ENCODE data around the gene PNMA3.
A peak's percentile ranks its signal among the peaks of the same experiment; 100 is the strongest.
"Not testable (repeated sequence)": the region's sequence is repeated elsewhere in the genome, so short reads cannot be mapped to it uniquely, and the experiment has no call there.

Gene PNMA3

GRCh38 chrX:153055871-153056749 is at the start of gene PNMA3:
Gene PNMA3 (plus strand): TSS chrX:153056470. CDS start chrX:153057056, 586 bp downstream.
- no peak for DNase-seq (ENCODE audit: low read depth in 1 of 2, low spot score in 1 of 2)

DNA sequence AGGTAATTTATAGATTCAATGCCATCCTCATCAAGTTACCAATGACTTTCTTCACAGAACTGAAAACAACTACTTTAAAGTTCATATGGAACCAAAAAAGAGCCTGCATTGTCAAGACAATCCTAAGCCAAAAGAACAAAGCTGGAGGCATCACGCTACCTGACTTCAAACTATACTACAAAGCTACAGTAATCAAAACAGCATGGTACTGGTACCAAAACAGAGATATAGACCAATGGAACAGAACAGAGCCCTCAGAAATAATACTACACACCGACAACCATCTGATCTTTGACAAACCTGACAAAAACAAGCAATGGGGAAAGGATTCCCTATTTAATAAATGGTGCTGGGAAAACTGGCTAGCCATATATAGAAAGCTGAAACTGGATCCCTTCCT is 39.1 kb upstream of the PNMA3 start:
- DNase-seq (ENCODE audit: low read depth in 1 of 2, low spot score in 1 of 2): not testable (repeated sequence)

DNA sequence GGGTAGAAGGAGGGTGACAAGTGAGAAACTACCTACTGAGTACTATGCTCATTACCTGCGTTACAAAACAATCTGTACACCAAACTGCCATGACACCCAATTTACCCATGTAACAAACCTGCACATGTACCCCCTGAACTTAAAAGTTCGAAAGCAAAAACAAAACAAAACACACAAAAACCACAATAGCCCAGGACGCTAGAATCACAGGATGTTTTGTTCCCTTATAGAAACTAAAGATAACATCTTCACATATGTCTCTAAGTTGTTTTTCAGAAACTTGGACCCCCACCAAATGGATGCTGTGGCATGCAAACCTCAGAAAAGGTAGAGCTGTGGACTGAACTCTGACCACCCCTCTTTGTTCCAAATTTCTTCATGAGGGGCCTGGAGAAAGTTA is 37.1 kb upstream of the PNMA3 start:
- DNase-seq (ENCODE audit: low read depth in 1 of 2, low spot score in 1 of 2): no peak

GRCh38 chrX:153026501-153026900 is 29.8 kb upstream of the PNMA3 start:
- DNase-seq (ENCODE audit: low read depth in 1 of 2, low spot score in 1 of 2): not testable (repeated sequence)

- not testable (repeated sequence) for DNase-seq (ENCODE audit: low read depth in 1 of 2, low spot score in 1 of 2)
Measured at GRCh38 chrX:153028487-153028886, 27.8 kb upstream of the PNMA3 start.

DNA sequence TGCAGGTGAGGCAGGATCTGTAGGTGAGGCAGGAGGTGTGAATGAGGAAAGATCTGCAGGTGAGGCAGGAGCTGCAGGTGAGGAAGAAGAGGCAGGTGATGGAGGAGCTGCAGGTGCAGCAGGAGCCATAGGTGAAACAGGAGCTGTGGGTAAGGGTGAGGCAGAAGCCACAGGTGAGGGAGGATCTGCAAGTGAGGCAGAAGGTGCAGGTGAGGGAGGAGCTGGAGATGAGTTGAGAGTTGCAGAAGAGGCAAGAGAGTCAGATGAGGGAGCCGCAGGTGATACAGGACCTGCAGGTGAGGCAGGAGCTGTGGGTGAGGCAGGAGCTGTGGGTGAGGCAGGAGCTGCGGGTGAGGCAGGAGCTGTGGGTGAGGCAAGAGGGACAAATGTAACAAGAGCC is 27.1 kb upstream of the PNMA3 start:
- DNase-seq (ENCODE audit: low read depth in 1 of 2, low spot score in 1 of 2): no peak

GRCh38 chrX:153029875-153030274 is 26.4 kb upstream of the PNMA3 start:
- no peak for DNase-seq (ENCODE audit: low read depth in 1 of 2, low spot score in 1 of 2)

DNA sequence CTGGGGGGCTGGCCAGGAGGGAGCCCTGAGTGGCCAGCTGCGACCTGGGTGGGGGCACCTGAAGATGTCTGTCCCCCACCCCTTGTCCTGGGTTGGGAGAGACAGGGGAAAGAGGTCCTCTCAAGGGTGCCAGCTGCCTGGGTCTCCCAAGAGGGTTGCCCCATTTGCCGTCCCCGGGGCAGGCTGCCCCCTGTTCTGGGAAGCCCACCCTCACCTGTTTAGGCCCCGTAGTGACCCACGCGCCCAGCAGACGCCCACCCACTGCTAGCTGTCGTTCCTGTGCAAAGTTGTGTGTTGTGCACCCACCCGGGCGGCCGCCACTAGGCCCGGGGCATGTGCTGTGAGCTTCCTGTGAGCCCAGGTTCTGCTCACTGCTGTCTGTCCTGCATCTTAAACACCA is 25.5 kb upstream of the PNMA3 start:
- no peak for DNase-seq (ENCODE audit: low read depth in 1 of 2, low spot score in 1 of 2)

DNA sequence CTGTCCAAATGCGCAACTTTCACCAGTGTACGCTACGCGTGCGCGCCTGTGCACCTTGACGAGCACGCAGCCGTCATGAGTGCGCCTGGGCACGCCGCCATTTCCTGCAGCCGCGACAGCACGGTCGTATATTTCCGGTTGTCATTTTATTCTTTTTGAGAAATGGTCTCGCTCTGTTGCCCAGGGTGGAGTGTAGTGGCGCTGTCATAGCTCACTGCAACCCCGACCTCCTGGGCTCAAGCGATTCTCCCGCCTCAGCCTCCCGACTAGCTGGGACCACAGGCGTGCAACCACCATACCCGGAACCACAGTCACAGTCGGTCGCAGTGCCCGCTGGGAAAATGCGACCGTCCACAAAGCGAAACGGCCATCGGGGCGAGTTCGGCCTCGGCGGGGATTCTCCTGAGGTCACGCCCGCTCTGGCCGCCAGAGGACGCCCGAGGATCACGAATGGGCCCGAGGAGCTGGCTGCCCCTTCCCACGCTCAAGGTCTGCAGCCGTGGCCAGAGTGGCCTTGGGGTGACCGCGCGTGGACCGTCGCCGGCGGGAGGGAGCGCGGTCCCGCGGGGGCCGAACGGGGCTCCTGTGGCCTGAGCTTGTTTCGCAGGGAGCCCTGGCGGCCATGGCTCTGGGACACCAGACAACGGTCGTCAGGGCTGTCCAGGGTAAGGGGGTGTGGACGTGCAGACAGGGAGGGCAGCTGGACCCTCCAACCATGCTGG is 23.7 kb upstream of the PNMA3 start:
- DNase-seq (ENCODE audit: low read depth in 1 of 2, low spot score in 1 of 2): peak; percentile 39 to 55

- DNase-seq (ENCODE audit: low read depth in 1 of 2, low spot score in 1 of 2): no peak
Measured at GRCh38 chrX:153049093-153049492, 7.2 kb upstream of the PNMA3 start.

DNA sequence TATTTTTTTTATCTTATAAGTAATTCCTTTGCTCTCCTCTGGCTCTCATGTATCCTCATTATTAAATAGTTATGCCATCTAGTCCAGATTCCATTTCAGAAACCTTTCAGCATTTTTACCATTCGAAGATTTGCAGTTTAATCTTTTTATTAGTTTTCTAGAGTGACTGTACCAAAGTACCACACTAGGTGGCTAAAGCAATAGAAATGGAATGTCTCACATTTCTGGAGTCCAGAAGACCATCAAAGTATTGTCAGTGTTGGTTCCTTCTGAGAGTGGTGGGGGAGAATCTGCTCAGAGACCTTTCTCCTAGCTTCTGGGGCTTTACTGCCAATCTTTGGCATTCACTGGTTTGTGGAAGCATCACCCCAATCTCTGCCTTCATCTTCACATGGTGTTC is 3.7 kb upstream of the PNMA3 start:
- DNase-seq (ENCODE audit: low read depth in 1 of 2, low spot score in 1 of 2): no peak

DNA sequence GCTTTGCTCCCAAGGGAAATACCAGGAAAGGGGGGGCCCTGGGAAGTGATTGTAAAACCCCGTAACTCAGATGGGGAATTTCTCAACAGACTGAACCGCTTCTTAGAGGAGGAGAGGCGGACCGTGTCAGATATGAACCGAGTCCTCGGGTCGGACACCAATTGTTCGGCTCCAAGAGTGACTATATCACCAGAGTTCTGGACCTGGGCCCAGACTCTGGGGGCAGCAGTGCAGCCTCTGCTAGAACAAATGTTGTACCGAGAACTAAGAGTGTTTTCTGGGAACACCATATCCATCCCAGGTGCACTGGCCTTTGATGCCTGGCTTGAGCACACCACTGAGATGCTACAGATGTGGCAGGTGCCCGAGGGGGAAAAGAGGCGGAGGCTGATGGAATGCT is 1.0 kb downstream of the PNMA3 start:
- DNase-seq (ENCODE audit: low read depth in 1 of 2, low spot score in 1 of 2): no peak

DNA sequence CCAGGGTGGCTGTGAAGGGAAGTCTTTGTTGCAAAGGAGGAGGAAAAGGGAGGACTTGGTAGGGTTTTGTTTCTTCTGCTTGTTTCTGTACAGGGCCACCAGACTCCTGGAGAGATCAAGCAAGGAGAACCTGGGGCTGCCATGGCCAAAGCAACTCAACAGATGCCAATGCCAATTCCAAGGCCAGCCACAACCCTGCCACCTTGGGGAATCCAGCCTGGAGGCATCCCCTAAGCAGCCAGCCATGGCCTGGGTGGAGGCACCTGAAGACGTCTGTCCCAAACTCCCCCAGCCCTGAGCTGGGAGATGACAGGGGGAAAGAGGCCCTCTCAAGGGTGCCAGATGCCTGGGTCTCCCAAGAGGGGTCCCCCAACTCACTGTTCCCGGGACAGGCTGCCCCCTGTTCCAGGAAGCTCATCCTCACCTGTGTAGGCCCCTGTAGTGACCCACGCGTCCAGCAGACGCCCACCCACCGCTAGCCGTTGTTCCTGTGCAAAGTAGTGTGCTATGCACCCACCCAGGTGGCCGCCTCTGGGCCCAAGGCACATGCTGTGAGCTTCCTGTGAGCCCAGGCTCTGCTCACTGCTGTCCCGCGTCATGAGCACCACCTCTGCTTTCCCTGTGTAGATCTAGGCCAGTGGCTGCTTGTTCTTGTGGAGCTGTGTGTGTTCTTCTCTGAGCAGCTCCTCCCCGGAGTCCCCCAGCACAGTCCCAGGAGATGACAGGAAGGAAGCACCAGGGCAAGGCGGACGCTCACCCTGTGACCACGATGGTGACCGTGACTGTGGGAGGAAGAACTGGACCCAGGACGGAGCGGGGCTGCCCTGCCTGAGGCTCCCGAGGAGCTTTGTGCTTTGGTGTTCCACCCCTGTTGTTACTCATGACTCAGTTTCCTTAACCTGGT is 3.2 kb downstream of the PNMA3 start:
- no peak for DNase-seq (ENCODE audit: low read depth in 1 of 2, low spot score in 1 of 2)

- DNase-seq (ENCODE audit: low read depth in 1 of 2, low spot score in 1 of 2): no peak
Measured at GRCh38 chrX:153060095-153060445, 3.8 kb downstream of the PNMA3 start.

- DNase-seq (ENCODE audit: low read depth in 1 of 2, low spot score in 1 of 2): no peak
Measured at GRCh38 chrX:153061732-153062131, 5.5 kb downstream of the PNMA3 start.

DNA sequence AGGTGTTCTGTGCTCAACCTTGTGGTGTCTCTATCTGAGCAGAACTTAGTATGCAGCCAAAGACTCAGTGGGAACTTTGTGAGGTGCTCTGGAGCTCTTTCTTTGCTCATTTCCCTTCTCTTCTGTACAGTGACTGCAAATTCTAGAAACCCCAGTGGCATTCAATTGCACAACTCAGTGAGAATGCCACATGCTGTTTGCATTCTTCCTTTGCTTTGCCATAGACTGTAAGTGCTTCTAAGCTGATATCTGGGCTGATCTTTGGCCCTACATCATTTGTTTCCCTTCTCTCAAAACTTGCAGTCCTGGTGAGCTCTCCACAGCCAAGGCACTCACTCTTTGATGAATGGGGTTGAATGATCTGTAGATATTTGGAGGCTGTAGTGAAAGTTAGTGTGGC is 7.0 kb downstream of the PNMA3 start:
- no peak for DNase-seq (ENCODE audit: low read depth in 1 of 2, low spot score in 1 of 2)

DNA sequence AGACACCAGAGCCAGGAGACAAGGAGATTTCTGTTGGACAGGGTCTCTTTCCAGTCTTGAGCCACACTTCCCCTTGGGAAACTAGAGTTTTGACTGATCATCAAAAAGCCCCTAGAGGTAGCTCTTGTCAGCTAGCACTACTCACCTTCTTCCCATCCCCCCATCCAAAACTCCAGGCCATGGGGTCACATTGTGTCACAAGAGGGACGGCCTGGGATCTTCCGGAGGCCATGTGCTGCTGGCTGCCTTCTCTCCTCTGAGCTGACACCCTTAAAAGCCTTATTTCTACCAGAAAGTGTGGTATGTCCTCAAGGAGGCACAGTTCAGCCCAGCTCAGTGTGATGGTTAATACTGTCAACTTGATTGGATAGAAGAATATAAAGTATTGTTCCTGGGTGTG is 7.8 kb downstream of the PNMA3 start:
- DNase-seq (ENCODE audit: low read depth in 1 of 2, low spot score in 1 of 2): no peak

DNA sequence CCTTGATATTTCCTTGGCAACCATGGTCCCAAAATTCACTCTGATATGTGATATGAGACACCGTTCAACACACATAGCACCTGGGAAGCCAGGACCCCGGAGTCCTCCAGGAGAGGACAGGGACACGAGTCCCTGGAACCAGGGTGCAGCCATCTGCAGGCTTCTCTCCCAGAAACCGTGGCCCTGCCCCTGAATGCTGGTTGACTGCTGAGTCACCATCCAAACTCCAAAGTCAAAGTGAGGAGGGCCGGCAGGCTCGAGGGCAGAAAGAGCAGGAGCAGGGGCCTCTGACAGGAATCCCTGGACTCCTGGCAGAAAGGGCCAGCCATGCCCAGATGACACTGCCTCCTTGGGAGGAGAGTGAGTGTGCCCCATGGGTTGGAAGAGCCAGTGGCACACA is 9.1 kb downstream of the PNMA3 start:
- no peak for DNase-seq (ENCODE audit: low read depth in 1 of 2, low spot score in 1 of 2)

GRCh38 chrX:153066402-153066801 is 10.1 kb downstream of the PNMA3 start:
- DNase-seq (ENCODE audit: low read depth in 1 of 2, low spot score in 1 of 2): not testable (repeated sequence)

DNA sequence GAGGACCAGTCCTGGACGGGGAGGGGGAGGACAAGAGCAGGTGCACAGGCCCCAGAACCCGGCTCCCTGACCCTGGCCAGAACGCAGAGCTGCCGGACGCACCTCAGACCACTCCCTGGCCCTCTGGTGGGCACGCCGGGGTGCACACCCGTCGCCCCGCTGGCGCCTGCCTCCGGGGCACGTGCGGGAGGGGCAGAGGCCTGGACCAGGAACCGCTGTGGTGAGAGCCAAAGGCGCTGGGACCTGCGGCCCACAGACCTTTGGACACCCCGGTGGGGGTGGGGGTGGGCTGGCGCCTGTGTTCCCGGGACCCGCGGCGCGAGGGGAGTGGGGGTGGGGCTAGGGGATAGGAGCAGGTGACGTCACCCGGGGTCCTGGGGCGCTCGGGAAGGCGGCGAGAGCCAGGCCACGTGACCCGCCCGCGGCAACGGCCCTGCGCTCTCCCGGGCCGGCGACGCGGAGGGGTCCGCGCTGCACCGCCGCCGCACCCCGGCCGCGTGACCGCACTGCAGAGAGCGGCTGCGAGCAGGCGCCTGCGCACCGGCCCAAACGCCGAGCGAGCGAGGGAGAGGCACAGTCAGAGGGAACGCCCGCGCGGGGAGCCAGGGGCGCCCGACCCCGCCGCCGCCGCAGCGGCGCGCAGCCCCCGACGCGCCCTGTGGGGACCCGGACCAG is 15.8 kb downstream of the PNMA3 start, which contains the start of gene PNMA6A:
Gene PNMA6A (plus strand): TSS at position 546 of the 675 bp plus-strand sequence. CDS start 609 bp downstream, outside the sequence.
- DNase-seq (ENCODE audit: low read depth in 1 of 2, low spot score in 1 of 2): not testable (repeated sequence)

- not testable (repeated sequence) for DNase-seq (ENCODE audit: low read depth in 1 of 2, low spot score in 1 of 2)
Measured at GRCh38 chrX:153073331-153073730, 17.1 kb downstream of the PNMA3 start.
